GM21825 (cell line): ENCODE measurements around the gene RCOR3.
"Not testable (repeated sequence)": the region's sequence is repeated elsewhere in the genome, so short reads cannot be mapped to it uniquely, and the experiment has no call there.

Experiments used
- ATAC-seq: cut with Tn5 transposase; IDR thresholded peaks from one replicate; pipeline ENCODE4 v1.9.1; 2021; ENCODE audit warnings: mild to moderate bottlenecking, moderate library complexity; ENCODE audit not compliant: unreplicated experiment

RCOR3 gene

GRCh38 chr1:211337430-211338223 is 78.5 kb downstream of the RCOR3 start:
- no peak for ATAC-seq

- no peak for ATAC-seq
Measured at GRCh38 chr1:211338224-211338620, 79.1 kb downstream of the RCOR3 start.

GRCh38 chr1:211339631-211340041 is 80.5 kb downstream of the RCOR3 start:
- no peak for ATAC-seq

DNA sequence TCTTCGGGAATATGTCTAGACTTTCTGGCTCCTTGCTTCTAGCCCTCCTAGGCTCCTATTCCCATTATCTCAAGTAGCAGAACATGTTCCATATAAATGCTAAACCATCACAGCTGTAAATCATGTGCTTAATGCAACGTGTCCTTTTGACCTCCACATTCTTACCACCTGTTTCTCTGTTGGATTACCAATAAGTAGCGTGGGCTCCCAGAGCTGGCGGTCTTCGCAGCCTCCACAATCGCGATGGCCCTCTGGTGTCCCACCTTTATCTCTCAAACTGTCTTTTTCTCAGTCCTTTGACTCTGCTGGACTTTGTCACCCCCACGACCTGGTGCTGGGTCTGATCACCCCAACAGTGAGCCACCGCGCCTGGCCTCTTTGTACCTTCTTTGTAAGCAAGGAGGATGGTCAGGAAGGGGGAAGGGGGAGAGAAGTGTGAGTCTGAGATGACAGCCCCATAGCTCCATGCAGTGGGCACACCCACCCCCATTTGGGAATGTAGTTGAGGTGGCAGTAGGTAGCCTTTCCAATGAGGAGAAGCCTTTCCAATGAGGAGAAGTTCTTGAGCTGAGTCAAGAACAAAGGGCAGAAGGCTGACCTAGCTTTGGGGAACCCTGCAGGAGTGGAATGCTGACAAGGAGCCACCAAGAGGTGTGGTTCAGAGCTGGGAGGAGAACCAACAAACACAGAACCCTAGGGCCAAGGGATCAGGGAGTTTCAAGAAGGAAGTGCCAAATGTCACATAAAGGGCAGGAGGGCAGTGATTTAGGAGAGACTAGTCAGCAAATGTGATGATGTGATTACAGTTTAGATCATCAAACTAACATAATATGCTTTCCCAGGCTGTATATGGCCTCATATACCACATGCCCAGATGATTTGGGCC is 81.7 kb downstream of the RCOR3 start:
- no peak for ATAC-seq

- ATAC-seq = no peak
Measured at GRCh38 chr1:211341999-211342398, 82.8 kb downstream of the RCOR3 start.

GRCh38 chr1:211343607-211344006 is 84.4 kb downstream of the RCOR3 start:
- no peak for ATAC-seq

DNA sequence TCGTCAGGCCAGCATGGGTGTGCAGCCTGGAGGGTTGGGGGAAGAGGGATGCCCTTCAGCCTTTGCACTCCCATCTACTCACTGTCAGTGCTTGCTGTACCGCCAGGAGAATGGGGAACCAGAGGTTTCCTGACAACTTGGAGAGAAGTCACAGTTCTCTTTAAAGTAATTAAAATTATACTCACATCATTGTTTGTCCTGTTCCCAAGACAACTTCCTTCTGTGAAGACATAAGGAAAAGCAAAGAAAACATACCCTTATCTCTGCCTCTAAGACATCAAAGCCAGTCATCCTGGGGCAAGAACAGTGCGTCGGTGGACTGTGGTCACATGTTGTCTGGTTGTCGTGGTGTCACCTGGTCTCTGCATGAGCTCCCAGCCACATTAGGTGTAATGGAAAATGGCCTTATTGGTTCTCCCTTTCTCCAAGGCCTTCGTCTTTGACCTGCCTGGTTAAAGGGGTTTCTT is 85.0 kb downstream of the RCOR3 start:
- no peak for ATAC-seq

GRCh38 chr1:211345719-211346118 is 86.6 kb downstream of the RCOR3 start:
- no peak for ATAC-seq

- ATAC-seq = no peak
Measured at GRCh38 chr1:211347077-211347844, 88.1 kb downstream of the RCOR3 start.

DNA sequence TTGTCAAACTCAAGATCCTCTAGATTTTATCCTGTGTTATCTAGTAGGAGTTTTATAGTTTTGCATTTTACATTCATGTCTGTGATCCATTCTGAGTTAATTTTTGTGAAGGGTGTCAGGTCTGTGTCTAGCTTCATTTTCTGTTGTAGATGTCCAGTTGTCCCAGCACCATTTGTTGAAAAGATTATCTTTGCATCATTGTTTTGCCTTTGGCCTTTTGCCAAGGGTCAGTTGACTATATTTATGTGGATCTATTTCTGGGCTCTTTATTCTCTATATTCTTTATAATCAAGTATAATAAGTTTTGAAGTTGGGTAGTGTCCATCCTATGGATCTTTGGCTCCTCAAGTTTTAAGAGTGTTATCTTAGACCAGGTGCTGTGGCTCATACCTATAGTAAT is 89.4 kb downstream of the RCOR3 start:
- ATAC-seq = no peak

DNA sequence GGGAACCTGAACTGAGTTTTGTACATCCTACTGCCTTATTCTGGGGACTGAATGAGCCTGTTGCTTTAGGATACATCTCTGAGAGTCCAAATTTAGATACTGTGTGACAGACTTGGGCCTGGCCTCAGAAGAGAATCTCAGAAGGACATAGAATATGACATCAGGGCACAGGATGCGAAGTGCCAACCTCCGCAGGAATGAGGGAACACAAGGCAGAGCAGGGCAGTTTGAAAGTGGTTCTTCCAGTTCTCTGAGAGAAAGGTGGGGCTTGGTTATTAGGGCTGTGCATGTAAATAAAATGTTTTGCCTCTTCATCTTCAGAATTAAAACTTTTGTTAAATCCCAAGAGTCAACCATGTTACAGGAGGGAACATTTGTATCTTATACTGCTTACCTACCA is 90.6 kb downstream of the RCOR3 start:
- no peak for ATAC-seq

GRCh38 chr1:211352055-211352454 is 92.9 kb downstream of the RCOR3 start:
- ATAC-seq = not testable (repeated sequence)

DNA sequence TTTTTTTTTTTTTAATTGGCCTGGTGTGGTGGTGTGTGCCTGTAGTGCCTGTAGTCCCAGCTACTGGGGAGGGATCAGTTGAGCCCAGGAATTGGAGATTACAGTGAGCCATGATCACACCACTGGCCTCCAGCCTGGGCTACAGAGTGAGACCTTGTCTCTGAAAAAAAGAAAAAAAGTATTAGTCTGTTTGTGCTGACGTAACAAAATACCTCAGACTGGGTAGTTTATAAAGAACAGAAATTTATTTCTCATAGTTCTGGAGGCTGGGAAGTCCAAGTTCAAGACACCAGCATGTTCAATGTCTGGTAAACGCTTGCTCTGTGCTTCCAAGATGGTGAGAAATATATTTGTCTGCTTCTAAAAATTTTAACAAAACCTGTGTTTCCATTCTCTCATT is 93.3 kb downstream of the RCOR3 start:
- ATAC-seq = no peak

GRCh38 chr1:211352985-211353515 is 93.9 kb downstream of the RCOR3 start:
- peak; percentile 66 for ATAC-seq

DNA sequence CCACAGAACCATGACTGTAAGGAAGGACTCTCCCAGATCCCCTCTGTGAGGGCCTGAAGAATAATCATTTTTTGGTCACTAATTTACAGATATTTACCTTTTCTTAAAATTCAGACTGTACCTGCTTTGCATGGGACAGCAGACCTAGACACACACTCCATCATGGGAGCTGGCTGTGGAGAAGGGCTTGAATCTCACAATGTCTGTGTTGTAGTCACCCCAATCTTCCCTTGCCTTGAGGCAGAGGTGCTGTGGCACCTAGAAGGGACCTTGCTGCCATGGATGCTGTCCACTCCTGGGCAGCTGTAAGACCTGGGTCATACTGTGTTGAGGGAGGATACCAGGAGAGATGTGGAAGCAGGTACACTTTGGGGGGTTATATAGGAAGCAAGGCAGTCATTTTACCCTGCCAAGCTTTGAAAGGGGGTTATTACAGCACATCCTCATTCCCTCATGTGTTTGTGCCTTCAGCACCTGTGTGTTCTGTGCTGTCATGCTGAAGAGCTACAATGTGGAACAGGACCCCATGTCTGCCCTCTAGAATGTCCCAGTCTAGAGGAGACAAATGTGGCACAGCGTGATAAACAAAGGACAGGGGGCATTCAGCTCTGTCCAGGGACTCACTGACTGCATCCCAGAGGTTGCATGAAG is 94.5 kb downstream of the RCOR3 start:
- peak; percentile 2 for ATAC-seq

DNA sequence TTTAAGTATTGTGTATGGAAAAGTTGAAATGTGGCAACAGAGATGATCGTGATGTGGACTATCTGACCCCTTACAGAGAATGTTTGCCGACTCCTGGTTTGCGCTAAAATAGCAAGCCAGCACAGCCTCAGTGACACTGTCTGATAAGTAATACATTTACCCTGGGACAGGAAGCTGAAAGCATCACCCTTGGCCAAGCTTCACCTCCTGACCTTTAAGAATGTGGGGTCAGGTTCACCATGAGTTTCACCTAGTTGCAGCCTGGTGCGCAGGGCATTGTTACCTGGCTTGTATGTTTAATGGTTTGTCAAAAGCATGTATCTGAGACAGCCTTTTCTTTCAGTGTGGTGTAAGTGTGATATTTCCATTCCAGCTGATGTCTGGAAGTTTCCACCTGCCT is 96.7 kb downstream of the RCOR3 start:
- no peak for ATAC-seq

- no peak for ATAC-seq
Measured at GRCh38 chr1:211356723-211357407, 97.7 kb downstream of the RCOR3 start.

- no peak for ATAC-seq
Measured at GRCh38 chr1:211358685-211359084, 99.5 kb downstream of the RCOR3 start.

GRCh38 chr1:211359876-211360275 is 100.7 kb downstream of the RCOR3 start:
- no peak for ATAC-seq

GRCh38 chr1:211361202-211361601 is 102.0 kb downstream of the RCOR3 start:
- ATAC-seq = no peak
